Liver (tissue), 9 donors: ENCODE data around the gene WDR7. TPM values are rescaled to one million over a fixed set of nuclear protein-coding genes. Genes with fewer than 3 reads are reported as not detected.

Experiments used
- DNase-seq: peaks from one replicate; pipeline ENCODE4 v3.0.0-alpha.2; 2017; ENCODE audit warnings: low spot score
- H3K27ac ChIP-seq, 2 donors: one replicate each; pipeline ENCODE4 v1.7.0; 2013; ENCODE audit warnings: inconsistent platforms in 2 of 2, low read length in 2 of 2, control low read depth in 1 of 2, low read depth in 1 of 2, mild to moderate bottlenecking in 1 of 2
- H3K27me3 ChIP-seq, 4 donors: one replicate each; pipeline versions ENCODE4 v1.6.1 to v1.7.0; 2013; ENCODE audit warnings: low read length in 3 of 4, inconsistent platforms in 1 of 4, mild to moderate bottlenecking in 1 of 4, moderate library complexity in 1 of 4; ENCODE audit not compliant: control insufficient read depth in 4 of 4, insufficient read depth in 4 of 4
- H3K36me3 ChIP-seq, 4 donors: one replicate each; pipeline versions ENCODE4 v1.6.1 to v1.7.0; 2013; ENCODE audit warnings: low read length in 3 of 4, mild to moderate bottlenecking in 3 of 4, low read depth in 1 of 4, moderate library complexity in 1 of 4; ENCODE audit not compliant: control insufficient read depth in 4 of 4, insufficient read depth in 3 of 4
- H3K4me1 ChIP-seq, 4 donors: one replicate each; pipeline versions ENCODE4 v1.6.1 to v1.7.0; 2013; ENCODE audit warnings: low read length in 3 of 4, mild to moderate bottlenecking in 3 of 4, moderate library complexity in 1 of 4; ENCODE audit not compliant: control insufficient read depth in 4 of 4, insufficient read depth in 4 of 4
- H3K4me3 ChIP-seq, 3 donors: one replicate each; pipeline versions ENCODE4 v1.6.1 to v1.7.0; 2013; ENCODE audit warnings: low read length in 3 of 3, control low read depth in 1 of 3, low read depth in 1 of 3, mild to moderate bottlenecking in 1 of 3
- H3K9ac ChIP-seq, 2 donors: one replicate each; pipeline ENCODE4 v1.7.0; 2013; ENCODE audit warnings: low read length in 2 of 2, mild to moderate bottlenecking in 2 of 2, moderate library complexity in 2 of 2, control low read depth in 1 of 2, low read depth in 1 of 2
- H3K9me3 ChIP-seq, 4 donors: one replicate each; pipeline versions ENCODE4 v1.6.1 to v1.7.0; 2013; ENCODE audit warnings: low read length in 3 of 4; ENCODE audit not compliant: control insufficient read depth in 4 of 4
- CTCF ChIP-seq: fragments of 150-350 bp; IDR thresholded peaks from 2 replicates; pipeline ENCODE4 v1.5.1; 2017; ENCODE audit warnings: improper control_type of control experiment, low read depth, low read length; ENCODE audit not compliant: missing input control
- EGR1 ChIP-seq, 2 donors: IDR thresholded peaks; 2 replicates each; pipeline ENCODE4 v1.6.1; 2016 to 2018; ENCODE audit warnings: antibody characterized with exemption in 2 of 2, low read depth in 2 of 2
- FOXA1 ChIP-seq: IDR thresholded peaks from 2 replicates; pipeline ENCODE4 v1.6.1; 2016; ENCODE audit warnings: antibody characterized with exemption
- FOXA2 ChIP-seq: IDR thresholded peaks from 2 replicates; pipeline ENCODE4 v1.6.1; 2016; ENCODE audit warnings: antibody characterized with exemption
- GABPA ChIP-seq, 2 donors: IDR thresholded peaks in 1 of 2; conservative IDR thresholded peaks in 1 of 2; 2 replicates each; pipeline ENCODE4 v1.6.1; 2016; ENCODE audit warnings: antibody characterized with exemption in 2 of 2, mild to moderate bottlenecking in 1 of 2, moderate library complexity in 1 of 2
- HNF4A ChIP-seq, 2 donors: conservative IDR thresholded peaks; 2 replicates each; pipeline ENCODE4 v1.6.1; 2016; ENCODE audit warnings: antibody characterized with exemption in 2 of 2, mild to moderate bottlenecking in 2 of 2
- HNF4G ChIP-seq: IDR thresholded peaks from 2 replicates; pipeline ENCODE4 v1.6.1; 2016; ENCODE audit warnings: antibody characterized with exemption
- JUND ChIP-seq, 2 donors: IDR thresholded peaks; 2 replicates each; pipeline ENCODE4 v1.6.1; 2016; ENCODE audit warnings: antibody characterized with exemption in 2 of 2
- MAX ChIP-seq: IDR thresholded peaks from 2 replicates; pipeline ENCODE4 v1.6.1; 2016; ENCODE audit warnings: antibody characterized with exemption
- NR2F2 ChIP-seq: IDR thresholded peaks from 2 replicates; pipeline ENCODE4 v1.6.1; 2016; ENCODE audit warnings: antibody characterized with exemption
- REST ChIP-seq: IDR thresholded peaks from 2 replicates; pipeline ENCODE4 v1.6.1; 2016; ENCODE audit warnings: antibody characterized with exemption, mild to moderate bottlenecking
- RXRA ChIP-seq, 2 donors: IDR thresholded peaks; 2 replicates each; pipeline ENCODE4 v1.6.1; 2017 to 2018; ENCODE audit warnings: antibody characterized with exemption in 2 of 2, mild to moderate bottlenecking in 1 of 2
- TAF1 ChIP-seq: conservative IDR thresholded peaks from 2 replicates; pipeline ENCODE4 v1.6.1; 2016; ENCODE audit warnings: antibody characterized with exemption, mild to moderate bottlenecking
- YY1 ChIP-seq: IDR thresholded peaks from 2 replicates; pipeline ENCODE4 v1.6.1; 2016; ENCODE audit warnings: antibody characterized with exemption, mild to moderate bottlenecking
- ZBTB33 ChIP-seq: IDR thresholded peaks from 2 replicates; pipeline ENCODE4 v1.6.1; 2016; ENCODE audit warnings: antibody characterized with exemption
- WGBS: extraction: QIAGEN DNeasy Blood & Tissue Kit; methylation state at CpG from one replicate; pipeline ENCODE4 v1.1.7; 2013; 5-methylcytosine and 5-hydroxymethylcytosine counted together
- polyA plus RNA-seq, 2 donors: library from polyadenylated mRNA; stranded (reverse) in 1 of 2; unstranded in 1 of 2; fragments of 200-250 nt in 1 of 2; fragments of >200 nt in 1 of 2; fragmentation: Nextera tagmentation in 1 of 2; extraction: Ambion mirVana in 1 of 2; gene quantifications; one replicate each; pipeline versions ENCODE4 v1.2.1 to v1.2.3, GENCODE V29; 2013 to 2015
- total RNA-seq, 2 donors: library from RNA; depleted of rRNA; stranded (reverse); fragments of >200 nt; gene quantifications; one replicate each; pipeline ENCODE4 v1.2.3, GENCODE V29; 2014
- donor health status: healthy.
- donor health status: healthy.
- donor health status: healthy.
- donor health status: healthy.
- donor health status: healthy.

The WDR7 gene
- total and polyA plus RNA-seq, 4 donors, result 4.5 to 26.6 (median 13.2) TPM

- no peaks in the 10 kb centered on the region for H3K27me3 ChIP-seq
- H3K27ac ChIP-seq, result no peak overlapping the region
- peaks cover 0 to 3% (median 0%) of the 10 kb centered on the region in 4 donors for H3K9me3 ChIP-seq
- no peak for DNase-seq
- WGBS, result 78% methylated on average over 11 of the region's 11 CpGs
- H3K4me1 ChIP-seq, result no peaks in the 10 kb centered on the region
- H3K4me3 ChIP-seq, result no peak overlapping the region
- TF ChIP-seq HNF4G (no peak), ZBTB33 (no peak), FOXA2 (no peak), HNF4A (conservative IDR thresholded peaks at IDR 0.05) (no peak), CTCF (no peak), REST (no peak), TAF1 (no peak), GABPA (IDR thresholded peaks at IDR 0.05 in 1 of 2, conservative IDR thresholded peaks at IDR 0.05 in 1 of 2) (no peak), NR2F2 (no peak), JUND (IDR thresholded peaks at IDR 0.05) (no peak), RXRA (IDR thresholded peaks at IDR 0.05) (no peak), MAX (no peak), YY1 (no peak), FOXA1 (no peak), EGR1 (IDR thresholded peaks at IDR 0.05; ENCODE audit: low read depth in 2 of 2) (no peak)
- H3K36me3 ChIP-seq, result no peaks in the 10 kb centered on the region
- H3K9ac ChIP-seq, result no peak overlapping the region
Measured at GRCh38 chr18:57084331-57085271, 433.4 kb downstream of the WDR7 start.
